Cardiac septum (tissue), 1 donor: Measurements from ENCODE around the gene TMEM184B. TPM values are rescaled to one million over a fixed set of nuclear protein-coding genes. Genes with fewer than 3 reads are reported as not detected.

Experiments used
- DNase-seq: peaks from one replicate; pipeline ENCODE4 v3.0.0-alpha.2; 2020; ENCODE audit warnings: low spot score
- intact Hi-C: fragments of 100-400 bp; cut with DNase I; formaldehyde crosslinking; loops from one replicate; pipeline ENCODE4 v1.14.0; 2022
- total RNA-seq: library from RNA; stranded (reverse); fragmentation: NEBNext Ultra II Directional; extraction: Animal tissue kit (Norgen Biotek cat#: 25700); gene quantifications from one replicate; pipeline ENCODE4 v1.2.1, GENCODE V29; 2021
- donor health status: DM: no; HTN: no; CAD: no.

The TMEM184B gene
- total RNA-seq, 1 donor from 2014 or later = 58.1 TPM

DNA sequence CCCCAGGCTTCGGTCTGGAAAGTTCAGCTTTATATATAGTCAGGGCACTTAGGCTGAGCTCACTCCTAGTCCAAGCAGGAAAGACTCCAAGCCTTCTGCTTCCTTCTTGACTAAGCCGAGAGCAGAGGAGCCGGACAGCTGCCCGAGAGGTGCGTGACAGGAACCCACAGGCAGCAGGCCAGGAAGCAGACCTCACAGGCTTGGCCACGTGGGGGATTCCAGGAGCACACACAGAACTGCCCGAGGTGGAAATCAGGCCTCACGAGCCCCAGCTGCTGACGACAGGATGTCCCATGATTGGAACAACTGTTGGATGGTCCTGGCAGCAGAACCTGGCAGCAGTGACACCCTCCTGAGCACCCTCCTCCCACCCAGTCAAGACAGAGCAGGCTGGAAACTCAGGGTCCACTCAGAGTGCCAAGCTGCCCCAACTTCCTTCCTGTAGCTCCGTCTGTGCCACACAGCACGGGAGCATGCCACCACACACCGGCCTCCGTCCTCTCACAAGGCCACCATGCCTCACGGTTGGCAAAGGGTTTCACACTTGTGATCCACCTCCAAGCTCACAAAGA is 96.6 kb downstream of the TMEM184B start:
- DNase-seq = peak; percentile 83
- intact Hi-C loops = loop anchor here (5.0 kb wide), 1 partner anchor 41 kb away; no protein-coding TSS in a partner anchor

DNA sequence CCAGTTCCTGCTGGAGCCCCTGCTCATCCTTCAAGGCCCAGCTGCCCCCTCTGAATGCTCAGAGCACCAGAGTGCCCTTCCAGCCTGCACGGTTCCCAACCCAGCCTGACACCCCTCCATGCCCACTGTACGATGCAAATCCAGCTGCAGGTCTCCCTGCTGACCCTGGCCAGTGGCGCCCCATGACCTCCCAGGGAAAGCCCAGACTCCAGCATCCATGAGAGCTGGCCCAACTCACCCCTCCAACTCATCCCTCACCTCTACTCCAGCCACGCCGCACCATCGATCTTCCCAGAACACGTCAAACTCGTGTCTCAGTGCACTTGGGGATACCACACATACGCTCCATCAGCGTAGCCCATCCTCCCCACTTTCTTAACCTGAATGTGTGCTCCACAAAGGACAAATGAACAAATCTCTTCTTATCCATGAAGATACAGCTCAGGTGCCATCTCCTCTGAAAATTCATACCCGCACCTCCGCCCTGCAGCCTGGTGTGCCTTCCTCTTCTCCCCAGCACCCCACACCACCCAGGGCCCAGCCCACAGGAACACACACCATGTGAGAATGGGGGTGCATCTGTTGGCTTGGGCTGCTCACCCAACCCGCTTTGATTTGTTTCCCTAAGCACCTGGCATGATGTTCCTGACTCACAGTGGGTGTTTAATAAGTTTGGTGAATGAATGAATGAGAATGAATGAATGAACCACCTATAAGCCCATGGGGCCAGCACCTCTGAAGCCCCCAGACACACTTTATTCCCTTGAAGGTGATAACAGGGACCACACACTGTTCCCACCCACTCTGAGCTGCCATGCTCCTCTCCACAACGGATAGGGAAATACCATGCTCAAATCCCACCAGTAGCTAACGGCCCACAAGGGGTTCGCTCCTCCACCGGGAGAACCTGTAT is 97.3 kb downstream of the TMEM184B start:
- no peak for DNase-seq
- intact Hi-C loops = loop anchor here (5.0 kb wide), 1 partner anchor 42 kb away; no protein-coding TSS in a partner anchor

DNA sequence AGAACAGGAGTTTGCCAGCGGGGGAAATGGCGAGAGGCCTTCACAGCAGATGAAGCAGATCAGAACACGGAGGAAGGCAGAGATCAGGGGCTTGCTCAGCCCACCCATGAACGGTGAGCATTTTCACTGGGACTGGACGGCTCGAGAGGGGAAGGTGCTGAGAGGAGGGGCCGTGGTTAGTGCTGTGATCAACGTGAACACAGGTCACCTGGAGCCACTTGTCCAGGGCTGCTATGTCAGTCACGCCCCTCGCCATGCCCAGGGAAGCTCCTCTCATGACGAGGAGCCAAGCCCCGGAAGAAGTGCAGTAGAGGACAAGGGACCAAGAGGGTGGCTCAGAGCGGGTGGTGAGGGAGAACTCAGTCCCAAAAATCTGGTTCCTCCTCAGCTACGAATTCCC is 98.2 kb downstream of the TMEM184B start:
- DNase-seq = no peak
- intact Hi-C loops = loop anchor here (5.0 kb wide), 1 partner anchor 43 kb away; no protein-coding TSS in a partner anchor

DNA sequence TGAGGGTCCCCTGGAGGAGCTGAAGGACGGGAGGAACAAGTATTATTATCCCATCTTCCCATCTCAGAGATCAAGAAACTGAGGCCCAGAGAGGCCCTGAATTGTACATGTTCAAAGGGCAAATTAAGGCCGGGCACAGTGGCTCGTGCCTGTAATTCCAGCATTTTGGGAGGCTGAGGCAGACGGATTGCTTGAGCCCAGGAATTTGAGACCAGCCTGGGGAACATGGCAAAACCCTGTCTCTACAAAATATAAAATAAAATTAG is 99.2 kb downstream of the TMEM184B start:
- DNase-seq = peak; percentile 7
- intact Hi-C loops = no loop called here

DNA sequence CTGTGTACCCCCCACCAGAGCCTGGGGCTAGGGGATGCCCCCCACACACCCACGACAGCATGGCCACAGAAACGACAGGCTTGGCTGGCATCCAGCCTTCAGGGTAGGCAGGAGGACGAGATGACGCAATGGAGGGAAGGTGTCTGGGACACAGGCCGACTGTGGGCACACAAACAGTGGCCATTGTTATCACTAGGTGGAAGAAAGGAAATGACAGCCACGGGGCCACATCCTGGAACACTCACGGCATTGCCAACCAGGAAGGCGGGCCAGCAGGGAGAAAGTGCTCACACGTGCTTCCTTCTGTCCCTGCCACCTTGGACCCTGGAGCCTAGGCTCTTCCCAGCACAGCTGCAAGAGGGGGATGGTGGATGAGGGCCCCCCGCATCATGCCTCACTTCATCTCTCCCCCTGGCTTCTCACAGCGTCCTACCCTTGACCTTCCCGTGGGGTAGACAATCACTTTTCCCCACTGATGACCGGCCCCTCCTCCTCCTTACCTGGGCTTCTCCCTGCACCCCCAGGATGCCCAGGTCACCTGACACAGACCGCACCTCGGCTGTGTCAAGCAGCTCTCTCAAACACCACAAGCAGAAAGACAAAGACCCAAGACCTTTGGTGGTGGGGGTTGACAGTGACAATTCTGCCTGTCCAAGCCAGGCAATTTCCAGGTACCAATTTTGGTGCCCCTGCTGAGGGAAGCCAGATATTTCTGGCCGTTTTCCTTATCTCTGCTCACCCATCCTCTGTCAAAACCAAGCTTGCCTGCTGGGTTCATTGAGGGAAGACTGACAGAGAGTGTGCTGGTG is 99.8 kb downstream of the TMEM184B start:
- DNase-seq = peak; percentile 17
- intact Hi-C loops = no loop called here

DNA sequence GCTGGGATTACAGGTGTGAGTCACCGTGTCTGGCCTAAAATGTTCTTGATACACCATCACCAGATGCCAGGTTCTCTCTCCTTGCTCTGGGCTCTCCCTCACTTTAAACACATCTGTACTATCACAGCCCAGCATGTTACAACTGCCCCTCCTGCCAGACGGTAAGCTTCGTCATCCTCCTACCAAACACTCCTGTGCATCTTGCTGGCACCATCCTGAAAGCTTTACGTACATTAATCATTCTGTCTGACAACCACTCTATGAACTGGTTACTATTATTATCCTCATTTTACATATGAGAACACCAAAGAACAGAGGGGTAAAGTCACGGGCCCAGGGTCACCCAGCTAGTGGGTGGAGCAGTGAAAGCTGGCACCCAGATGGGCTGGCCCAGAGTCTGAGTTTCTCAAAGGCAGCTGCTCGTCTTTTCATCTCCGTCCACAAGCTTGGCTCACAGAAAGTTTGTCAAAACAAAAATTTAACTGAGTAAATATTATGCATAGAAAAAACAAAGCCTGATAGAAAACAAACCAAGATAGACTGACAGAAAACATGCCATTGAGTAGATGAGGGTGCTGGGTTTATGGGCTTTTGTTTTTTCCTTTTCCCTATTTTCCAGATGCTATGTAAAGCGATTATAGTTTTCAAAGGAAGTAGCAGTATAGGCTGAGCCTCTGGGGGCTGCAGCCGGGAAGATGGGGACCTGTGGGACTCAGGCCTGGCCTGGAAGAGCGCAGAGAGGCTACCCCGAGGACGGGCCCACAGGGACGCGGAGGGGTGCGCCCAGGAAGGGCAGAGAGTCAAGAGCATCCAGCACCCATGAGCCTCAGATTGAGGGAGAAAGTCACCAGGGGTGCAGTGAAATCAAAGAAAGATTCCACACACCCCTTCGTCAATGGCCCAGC is 100.6 kb downstream of the TMEM184B start:
- DNase-seq = no peak
- intact Hi-C loops = no loop called here

DNA sequence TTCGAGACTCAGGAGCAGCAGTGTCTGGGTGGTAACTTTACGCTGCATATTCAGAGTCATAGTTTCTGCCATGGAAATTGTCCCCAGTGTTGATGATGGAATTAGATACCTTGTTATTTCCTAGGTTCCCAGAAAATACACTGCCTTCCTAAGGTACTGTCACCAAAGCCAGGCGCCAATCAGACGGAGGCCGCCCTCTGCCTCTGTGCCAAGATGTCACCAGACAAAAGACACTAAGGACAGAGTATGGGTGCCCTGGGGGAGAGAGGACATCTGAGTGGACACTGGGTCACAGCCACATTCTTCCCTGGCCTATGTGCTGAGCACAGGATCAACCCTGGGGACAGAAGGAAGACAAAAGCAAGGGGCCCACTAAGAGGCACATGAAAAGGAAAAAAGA is 102.3 kb downstream of the TMEM184B start:
- no peak for DNase-seq
- intact Hi-C loops = no loop called here

Other genes starting within 250 kb of the TMEM184B start
- gene PICK1, start 215.6 kb downstream of the TMEM184B start, total RNA-seq = 19.1 TPM
- not detected for gene SLC16A8, start 188.8 kb downstream of the TMEM184B start, total RNA-seq
- gene BAIAP2L2, start 162.3 kb downstream of the TMEM184B start, total RNA-seq = 0.24 TPM
- 12.5 TPM for gene PLA2G6, start 91.2 kb downstream of the TMEM184B start, total RNA-seq
- 9.8 TPM for gene MAFF, start 71.0 kb downstream of the TMEM184B start, total RNA-seq
- 95.7 TPM for gene CSNK1E, start 44.4 kb upstream of the TMEM184B start, total RNA-seq
- 67.8 TPM for gene KCNJ4, start 182.2 kb upstream of the TMEM184B start, total RNA-seq
- gene KDELR3, start 195.1 kb upstream of the TMEM184B start, total RNA-seq = 18.2 TPM
- gene DDX17, start 233.3 kb upstream of the TMEM184B start, total RNA-seq = 215 TPM